NCI-H460 (cell line): Measurements from ENCODE around the gene RERE. TPM values are rescaled to one million over a fixed set of nuclear protein-coding genes. Genes with fewer than 3 reads are reported as not detected.

Experiments used
- DNase-seq: peaks from one replicate; pipeline ENCODE4 v3.0.0-alpha.2; 2016; ENCODE audit warnings: low read depth; ENCODE audit errors: extremely low read depth
- total RNA-seq: library from RNA; depleted of rRNA; stranded (reverse); fragments of >200 nt; shearing (Covaris generic); gene quantifications from 2 replicates; pipeline ENCODE4 v1.2.3, GENCODE V29; 2014

Gene RERE
- total RNA-seq, 1 experiment from 2014 or later: 7.7 TPM

DNA sequence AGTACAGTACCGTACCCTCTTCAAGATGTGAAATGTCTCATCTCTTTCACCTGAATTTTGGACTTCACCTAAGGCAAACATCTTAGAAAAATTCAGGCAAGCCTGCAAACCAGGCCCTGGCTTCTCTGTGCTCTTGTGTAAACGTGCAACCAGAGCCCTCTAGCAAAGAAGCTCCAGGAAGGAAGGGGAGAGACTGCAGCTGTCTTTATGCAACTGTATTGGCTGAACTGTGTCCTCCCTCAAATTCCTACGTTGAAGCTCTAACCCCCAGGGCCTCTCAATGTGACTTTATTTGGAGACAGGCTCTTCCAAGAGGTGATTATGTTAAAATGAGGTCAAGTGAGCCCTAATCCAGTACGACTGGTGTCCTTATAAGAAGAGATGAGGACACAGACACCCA lies 439.3 kb downstream of the RERE start:
- no peak for DNase-seq

DNA sequence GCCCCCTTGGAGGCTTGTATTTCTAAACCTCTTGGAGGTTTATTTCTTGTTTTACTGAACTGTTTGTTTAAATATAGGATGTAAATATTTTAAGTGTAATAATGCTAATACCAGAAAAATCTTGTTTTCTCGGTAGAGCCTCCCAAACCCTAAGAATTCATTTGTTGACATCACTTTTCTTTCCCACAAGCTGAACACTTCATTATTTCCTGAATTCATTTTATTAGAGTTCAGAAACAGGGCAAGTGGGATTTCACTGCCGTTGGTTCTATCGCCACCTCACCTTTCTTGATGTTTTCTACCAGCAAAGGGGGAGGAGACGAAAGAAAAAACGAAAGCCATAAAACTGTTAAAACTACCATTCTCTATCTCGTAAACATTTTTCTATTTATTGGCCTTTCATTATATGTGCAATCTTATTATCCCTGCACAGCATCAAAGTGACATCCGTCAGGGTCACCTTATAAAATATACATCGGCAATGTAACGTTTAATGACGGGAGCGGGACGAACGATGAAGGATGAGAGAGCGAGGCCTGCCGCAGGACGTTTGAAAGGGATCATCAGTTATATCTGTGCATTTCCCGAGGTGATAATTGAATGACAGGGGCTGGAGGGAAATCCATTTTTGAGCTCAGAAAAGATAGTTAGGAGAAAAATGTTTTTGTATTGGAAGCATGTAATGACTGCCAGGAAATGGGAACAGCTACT lies 440.0 kb downstream of the RERE start:
- no peak for DNase-seq

DNA sequence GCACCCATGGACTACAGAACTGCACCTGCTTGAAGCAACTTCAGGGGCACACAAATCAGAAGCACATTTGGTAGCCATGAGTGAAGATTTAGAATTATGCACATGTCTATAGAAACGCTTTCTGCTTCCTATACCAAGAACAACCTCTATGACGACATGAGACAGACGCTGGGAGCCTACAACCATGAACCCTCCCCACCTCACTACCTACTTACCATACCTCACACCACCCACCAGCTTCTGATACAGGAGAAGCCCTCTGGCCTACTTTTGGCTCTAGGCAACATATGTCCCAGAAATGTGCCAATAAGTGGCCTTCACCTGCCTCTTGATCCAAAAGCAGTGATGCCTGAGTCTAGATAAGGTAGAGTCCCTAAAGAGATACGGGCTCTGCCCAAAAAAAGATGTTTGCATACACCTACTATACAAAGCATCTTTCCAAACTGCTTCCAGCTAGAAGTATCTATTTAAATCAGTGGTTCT lies 441.0 kb downstream of the RERE start:
- no peak for DNase-seq

DNA sequence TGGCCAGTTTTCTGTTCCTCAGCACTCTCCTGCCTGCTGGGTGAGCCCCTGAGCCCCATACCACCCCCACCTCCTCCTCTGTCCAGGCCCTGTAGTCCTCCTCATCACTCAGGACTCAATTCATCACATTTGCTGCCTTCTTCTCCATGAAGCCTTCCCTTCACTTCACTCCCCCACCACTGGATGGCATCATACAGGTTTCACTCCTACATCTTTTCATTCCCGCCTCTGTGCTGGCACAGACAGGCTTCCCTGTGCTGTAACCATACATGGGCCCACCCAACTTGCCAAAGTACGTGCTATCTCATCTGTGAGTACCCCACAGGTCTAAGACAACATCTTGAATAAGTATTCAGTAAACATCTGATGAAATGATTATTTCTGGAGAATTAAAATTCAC lies 442.6 kb downstream of the RERE start:
- DNase-seq: peak; percentile 30

DNA sequence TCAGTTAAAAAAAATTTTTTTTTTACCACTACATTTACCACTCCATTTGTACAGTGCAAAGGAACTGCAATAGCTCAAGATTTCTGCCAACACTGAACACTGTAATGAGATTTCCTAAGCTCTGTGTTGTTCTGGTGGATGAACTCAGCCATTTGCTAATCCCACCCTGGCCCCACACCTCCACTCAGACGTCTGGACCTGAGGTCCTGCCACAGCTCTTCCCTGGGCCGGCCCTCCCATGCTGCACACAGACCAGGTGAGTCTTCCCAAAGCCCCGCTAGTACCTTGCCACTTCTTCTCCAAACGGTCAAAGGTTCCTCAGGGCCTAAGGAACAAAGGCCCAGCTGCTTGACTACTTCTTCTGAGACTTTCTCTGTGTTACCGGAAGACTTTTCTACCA lies 443.1 kb downstream of the RERE start:
- no peak for DNase-seq

DNA sequence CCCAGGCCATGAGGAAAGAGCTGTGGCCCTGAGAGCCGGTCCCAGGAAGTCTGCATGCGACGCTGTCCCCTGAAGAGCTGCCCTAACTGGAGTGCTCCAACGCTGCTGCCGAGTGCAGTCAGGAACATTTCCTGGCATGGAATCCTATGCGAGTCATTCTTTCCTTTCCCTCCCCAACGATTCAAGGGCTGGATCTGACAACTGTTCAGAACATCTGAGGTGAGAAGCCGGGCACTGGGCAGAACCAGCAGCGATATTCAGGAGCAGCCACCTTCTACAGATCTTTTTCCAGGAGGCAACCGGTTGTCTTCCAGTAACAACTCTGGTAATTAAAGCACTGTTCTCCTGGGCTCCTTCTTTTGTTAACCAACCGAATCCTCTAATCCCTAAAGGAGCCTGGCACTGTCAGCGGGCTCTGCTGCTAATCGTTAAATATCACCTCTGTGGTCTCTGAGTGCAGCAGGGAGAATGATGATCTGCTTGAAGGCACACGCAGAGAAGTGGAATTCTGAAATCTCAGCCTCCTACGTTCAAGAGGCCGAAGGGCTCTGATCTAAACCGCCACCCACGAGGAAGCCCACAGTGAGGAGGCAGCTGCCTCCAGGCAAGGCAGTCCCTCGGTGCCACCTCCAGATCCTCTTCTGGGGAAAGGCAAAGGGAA lies 443.7 kb downstream of the RERE start:
- DNase-seq: no peak

DNA sequence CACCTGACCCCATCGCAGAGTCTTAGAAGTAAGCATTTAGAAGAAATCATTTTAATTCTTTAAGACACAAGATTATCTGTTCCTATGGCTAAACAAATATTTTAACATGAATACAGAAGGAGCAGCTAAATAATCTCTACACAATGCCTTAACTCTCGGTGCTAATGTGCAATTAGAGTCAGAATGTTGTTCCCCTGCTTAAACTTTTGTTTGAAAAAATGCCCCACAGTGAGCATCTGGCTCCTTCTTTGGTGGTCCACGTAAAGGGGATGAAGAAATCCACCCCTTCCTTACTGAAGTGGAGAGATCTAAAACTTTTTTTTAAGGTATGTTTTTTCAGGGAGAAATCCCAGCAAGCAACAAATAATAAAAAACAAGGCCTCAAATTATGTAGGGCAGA lies 444.3 kb downstream of the RERE start:
- no peak for DNase-seq

DNA sequence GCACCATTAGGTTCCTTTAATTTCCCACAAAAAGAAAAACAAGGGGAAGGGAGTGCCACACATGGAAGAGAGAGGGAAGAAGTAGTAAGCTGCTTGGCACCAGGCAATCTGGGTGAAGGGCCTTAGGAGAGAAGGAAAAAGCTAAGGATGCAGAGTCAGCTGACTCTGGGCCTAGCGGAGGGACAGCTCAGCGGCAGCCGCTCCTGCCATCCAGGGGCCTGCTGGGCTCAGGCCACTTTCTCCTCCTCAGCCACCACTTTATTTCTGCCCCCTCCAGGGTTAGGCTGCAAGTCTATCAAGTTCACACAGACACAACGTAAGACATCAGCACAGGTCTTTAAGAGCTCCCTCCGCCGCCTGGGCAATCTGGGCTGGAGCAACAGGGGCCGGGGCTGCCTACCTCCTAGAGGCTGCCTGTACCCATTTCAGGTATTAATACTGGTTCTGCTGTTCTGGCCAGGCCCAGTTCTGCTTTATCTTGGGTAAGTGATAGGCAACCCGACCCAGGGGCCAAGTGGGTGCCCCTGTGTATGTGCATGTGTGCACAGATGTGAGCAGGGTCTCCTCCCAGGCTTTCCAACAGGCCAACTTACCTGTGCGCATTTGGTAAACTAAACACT lies 446.0 kb downstream of the RERE start:
- DNase-seq: no peak

GRCh38 chr1:8370905-8371315 lies 446.5 kb downstream of the RERE start:
- no peak for DNase-seq

GRCh38 chr1:8370046-8370881 lies 447.2 kb downstream of the RERE start:
- no peak for DNase-seq

- DNase-seq: no peak
Observed at GRCh38 chr1:8368956-8369639, 448.3 kb downstream of the RERE start.

GRCh38 chr1:8367571-8368194 lies 449.8 kb downstream of the RERE start:
- DNase-seq: no peak

DNA sequence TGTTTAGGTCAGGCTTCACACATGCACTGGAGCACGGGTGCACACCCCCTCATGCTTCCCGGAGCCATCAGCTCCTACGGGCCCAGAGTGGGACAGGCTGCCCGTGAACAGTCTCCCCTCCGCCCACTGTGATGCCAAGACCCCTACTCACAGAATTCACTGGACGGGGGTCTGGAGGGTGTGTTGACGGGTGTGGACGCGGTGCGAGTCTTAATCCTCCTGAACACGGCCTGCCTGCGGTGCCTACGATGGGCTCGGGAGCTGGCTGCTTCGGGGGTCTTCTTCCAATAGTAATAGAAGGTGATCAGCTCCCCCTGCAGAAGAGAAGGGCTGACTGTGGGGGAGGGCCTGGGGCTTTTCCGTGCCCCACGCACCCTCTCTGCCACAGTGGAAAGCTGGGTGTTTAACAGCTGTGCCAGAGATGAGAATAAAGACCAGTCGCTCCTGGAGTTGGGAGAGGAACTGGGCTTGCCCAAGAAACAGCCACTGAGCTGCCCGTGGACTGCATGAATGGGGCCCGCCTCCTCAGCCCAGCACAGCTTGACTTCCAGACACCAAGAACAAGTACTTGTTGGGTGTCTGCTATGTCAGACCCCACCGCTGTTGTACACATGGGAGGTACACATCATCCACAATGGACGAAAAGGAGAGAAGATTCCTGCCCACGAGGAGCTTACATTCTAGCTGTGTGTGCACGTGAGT lies 451.6 kb downstream of the RERE start:
- DNase-seq: no peak

DNA sequence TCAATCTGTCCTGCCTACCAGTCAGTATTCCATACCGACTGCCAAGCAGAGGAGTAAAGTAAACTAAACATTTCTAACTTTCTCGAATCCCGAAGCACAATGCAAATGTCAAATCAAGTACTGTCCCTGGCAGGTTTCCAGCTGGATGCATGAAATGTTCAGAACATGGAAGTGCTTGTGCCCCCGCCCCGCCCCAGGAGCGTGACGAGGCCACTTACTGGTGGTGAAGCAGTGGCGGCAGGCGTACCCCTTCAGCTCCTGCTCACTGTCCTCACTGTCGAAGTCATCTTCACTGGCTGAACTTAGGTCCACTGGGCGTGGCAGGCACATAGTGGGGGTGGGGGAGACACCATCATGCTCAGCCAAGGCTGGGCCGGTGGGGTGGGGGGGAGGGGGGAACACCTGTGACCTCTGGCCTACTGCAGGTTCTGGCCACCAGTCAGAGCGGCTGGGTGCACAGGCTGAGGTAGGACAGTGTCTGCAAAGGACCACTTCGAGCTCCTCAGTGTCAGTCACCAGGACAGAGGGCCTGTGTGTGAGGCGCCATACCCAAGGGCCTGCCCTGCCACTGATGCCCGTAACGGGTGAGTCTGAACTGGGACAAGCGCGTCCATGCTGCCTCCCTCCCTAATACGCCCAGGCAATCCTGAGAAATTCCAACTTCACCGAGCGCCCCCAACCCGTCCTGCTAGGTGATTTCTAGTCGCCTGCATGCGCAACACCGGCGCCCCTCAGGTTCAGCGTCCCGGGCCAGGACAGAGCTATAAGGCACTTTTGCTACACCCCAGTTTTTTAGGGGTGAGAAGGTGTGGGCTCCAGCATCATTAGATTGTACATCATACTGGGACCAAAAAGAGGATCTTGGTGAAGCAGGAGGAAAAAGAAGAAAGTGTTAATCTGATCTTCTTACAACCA lies 452.7 kb downstream of the RERE start:
- no peak for DNase-seq

DNA sequence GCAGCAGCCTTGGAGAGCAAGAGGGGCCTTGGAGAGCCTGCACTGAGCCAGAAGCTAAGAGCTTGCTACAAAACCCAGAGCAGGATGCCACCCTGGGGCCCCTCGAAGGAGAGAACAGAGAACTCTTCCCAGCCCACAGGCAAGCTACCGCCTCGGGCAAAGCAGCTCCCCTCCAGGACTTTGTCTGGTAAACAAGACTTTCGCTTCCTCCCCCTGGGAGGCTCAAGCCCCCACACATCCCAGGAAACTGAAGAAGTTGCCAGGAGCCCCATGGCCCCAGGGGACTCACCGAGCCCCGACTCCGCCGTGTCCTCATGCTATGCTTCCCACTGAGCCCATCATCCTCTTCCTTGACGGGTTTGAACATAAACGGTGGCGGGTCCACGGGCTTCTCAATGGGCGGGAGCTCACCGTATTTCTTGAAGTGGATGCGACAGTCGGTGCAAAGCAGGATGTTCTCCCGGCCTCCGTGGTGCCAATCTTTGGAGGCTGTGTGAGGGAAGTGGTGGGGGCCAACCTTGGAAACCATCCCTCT lies 453.6 kb downstream of the RERE start:
- DNase-seq: no peak

DNA sequence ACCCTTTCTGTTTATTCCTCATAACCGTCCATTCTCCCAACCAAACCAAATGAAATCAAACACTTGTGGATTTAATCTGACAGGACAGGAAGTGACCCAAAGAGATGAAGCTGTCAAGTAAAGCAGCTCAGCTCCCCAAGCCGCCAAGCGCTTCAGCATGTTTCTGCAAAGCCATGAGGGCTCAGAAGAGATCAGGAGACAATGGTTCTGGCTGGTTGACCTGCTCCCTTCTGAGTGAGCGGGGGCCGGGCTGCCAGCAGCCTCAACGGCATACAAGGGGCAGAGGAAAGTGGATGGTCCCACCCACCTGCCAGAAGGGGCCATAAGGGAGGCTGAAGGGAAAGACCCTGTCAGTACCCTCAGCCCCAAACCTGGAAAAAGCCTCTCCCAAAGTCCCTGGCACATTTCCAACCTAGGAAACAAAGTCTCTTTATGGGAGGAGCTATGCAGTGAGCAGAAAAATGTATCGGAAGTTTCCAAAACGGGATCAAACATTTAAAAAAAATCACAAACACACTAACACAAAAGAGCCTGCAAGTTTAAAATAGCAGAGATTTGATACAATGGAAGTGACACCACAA lies 454.2 kb downstream of the RERE start:
- DNase-seq: no peak

GRCh38 chr1:8362701-8363101 lies 454.7 kb downstream of the RERE start:
- DNase-seq: no peak
